Lung (tissue), 12 donors: ENCODE measurements around the gene SRXN1. TPM values are rescaled to one million over a fixed set of nuclear protein-coding genes. Genes with fewer than 3 reads are reported as not detected.

Experiments
- ATAC-seq: fragments of 200-7000 bp; cut with Tn5 transposase; one replicate; pipeline ENCODE4 v1.9.1; 2020; ENCODE audit warnings: moderate number of reproducible peaks; ENCODE audit not compliant: insufficient read depth, low FRiP score
- DNase-seq, 3 donors: peaks; one replicate each; pipeline ENCODE4 v3.0.0-alpha.2; 2013 to 2017
- H3K27ac ChIP-seq, 2 donors: one replicate each; pipeline ENCODE4 v1.5.1; 2013; ENCODE audit warnings: mild to moderate bottlenecking in 2 of 2, moderate library complexity in 2 of 2, control low read depth in 1 of 2, inconsistent platforms in 1 of 2, low read depth in 1 of 2, low read length in 1 of 2
- H3K27me3 ChIP-seq, 3 donors: one replicate each; pipeline ENCODE4 v1.5.1; 2013; ENCODE audit warnings: low read length in 2 of 3; ENCODE audit not compliant: control insufficient read depth in 3 of 3, insufficient read depth in 3 of 3
- H3K36me3 ChIP-seq, 4 donors: one replicate each; pipeline ENCODE4 v1.5.1; 2013; ENCODE audit warnings: low read length in 4 of 4, mild to moderate bottlenecking in 1 of 4, moderate library complexity in 1 of 4; ENCODE audit not compliant: control insufficient read depth in 4 of 4, insufficient read depth in 4 of 4
- H3K4me1 ChIP-seq, 5 donors: one replicate each; pipeline ENCODE4 v1.5.1; 2013; ENCODE audit warnings: low read length in 5 of 5, mild to moderate bottlenecking in 2 of 5, moderate library complexity in 1 of 5; ENCODE audit not compliant: control insufficient read depth in 5 of 5, insufficient read depth in 5 of 5
- H3K4me3 ChIP-seq: one replicate; pipeline ENCODE4 v1.5.1; 2013; ENCODE audit warnings: mild to moderate bottlenecking, control low read depth, moderate library complexity
- H3K9ac ChIP-seq, 2 donors: one replicate each; pipeline ENCODE4 v1.5.1; 2013; ENCODE audit warnings: low read length in 2 of 2, control low read depth in 1 of 2; ENCODE audit not compliant: insufficient read depth in 1 of 2
- H3K9me3 ChIP-seq, 4 donors: one replicate each; pipeline ENCODE4 v1.5.1; 2013; ENCODE audit warnings: low read length in 3 of 4, mild to moderate bottlenecking in 1 of 4, moderate library complexity in 1 of 4; ENCODE audit not compliant: control insufficient read depth in 4 of 4, insufficient read depth in 3 of 4
- CTCF ChIP-seq: IDR thresholded peaks from 2 replicates; pipeline ENCODE4 v1.5.1; 2012; ENCODE audit warnings: mild to moderate bottlenecking; ENCODE audit errors: control extremely low read depth, extremely low read depth
- WGBS, 2 donors: extraction: QIAGEN DNeasy Blood & Tissue Kit; methylation state at CpG; one replicate each; pipeline ENCODE4 v1.1.7; 2013; 5-methylcytosine and 5-hydroxymethylcytosine counted together
- polyA plus RNA-seq, 2 donors: library from polyadenylated mRNA; stranded (reverse); fragments of 200-250 nt; gene quantifications; one replicate each; pipeline ENCODE4 v1.2.1, GENCODE V29; 2013
- total RNA-seq, 2 donors: library from RNA; depleted of rRNA in 1 of 2; stranded (reverse); fragments of >200 nt in 1 of 2; gene quantifications; one replicate each; pipeline ENCODE4 v1.2.1, GENCODE V29; 2014 to 2021
- donor health status: control.
- donor health status: control.
- donor health status: Bipolar disorder and iron deficiency.
- donor health status: healthy.
- donor health status: DM: yes; HTN: yes; CAD: no.

The SRXN1 gene
- total and polyA plus RNA-seq, 4 donors = 6.1 to 47.4 (median 25.3) TPM

- no peak for ATAC-seq
- Histone ChIP-seq H3K4me1 (peaks cover 0 to 4% (median 0%) of the 10 kb centered on the region in 5 donors), H3K27ac (no peak overlapping the region), H3K9ac (no peak overlapping the region), H3K27me3 (no peaks in the 10 kb centered on the region), H3K9me3 (peaks cover 0 to 5% (median 0%) of the 10 kb centered on the region in 4 donors), H3K4me3 (no peak overlapping the region), H3K36me3 (no peaks in the 10 kb centered on the region)
- TF ChIP-seq CTCF = no peak
- WGBS, 2 donors = 57 to 67% methylated on average over 6 of the region's 6 CpGs
- no peak for DNase-seq
Observed at GRCh38 chr20:699342-699741, 46.3 kb upstream of the SRXN1 start.

- H3K9me3 ChIP-seq = peaks cover 0 to 2% (median 0%) of the 10 kb centered on the region in 4 donors
- no peaks in the 10 kb centered on the region for H3K36me3 ChIP-seq
- DNase-seq = no peak
- no peak overlapping the region for H3K4me3 ChIP-seq
- peaks cover 0 to 4% (median 0%) of the 10 kb centered on the region in 5 donors for H3K4me1 ChIP-seq
- WGBS, 2 donors = 70 to 84% methylated on average over 6 of the region's 6 CpGs
- H3K27me3 ChIP-seq = no peaks in the 10 kb centered on the region
- ATAC-seq = no peak
- TF ChIP-seq CTCF = no peak
- H3K9ac ChIP-seq = no peak overlapping the region
- no peak overlapping the region for H3K27ac ChIP-seq
Observed at GRCh38 chr20:698276-698675, 45.3 kb upstream of the SRXN1 start.

- 72 to 81% methylated on average over 9 of the region's 9 CpGs for WGBS, 2 donors
Observed at GRCh38 chr20:697826-698225, 44.8 kb upstream of the SRXN1 start.

More at GRCh38 chr20:697826-698225, 44.8 kb upstream of the SRXN1 start:
- ATAC-seq (no peak), DNase-seq (no peak)
- no peaks in the 10 kb centered on the region for H3K27me3 ChIP-seq
- TF ChIP-seq CTCF = no peak
- peaks cover 0 to 2% (median 0%) of the 10 kb centered on the region in 4 donors for H3K9me3 ChIP-seq
- H3K36me3 ChIP-seq = no peaks in the 10 kb centered on the region
- H3K27ac ChIP-seq = no peak overlapping the region
- H3K4me3 ChIP-seq = no peak overlapping the region
- peaks cover 0 to 4% (median 0%) of the 10 kb centered on the region in 5 donors for H3K4me1 ChIP-seq
- H3K9ac ChIP-seq = no peak overlapping the region
